Karpas-422 (cell line): ENCODE data around the gene RNASEH2A. TPM values are rescaled to one million over a fixed set of nuclear protein-coding genes. Genes with fewer than 3 reads are reported as not detected.
A peak's percentile ranks its signal among the peaks of the same experiment; 100 is the strongest.

Experiments
- DNase-seq: peaks from one replicate; pipeline ENCODE4 v3.0.0-alpha.2; 2015
- H2AFZ ChIP-seq: fragments of 200-600 bp; sonication (generic); 2 replicates; pipeline ENCODE4 v1.6.1; 2014; ENCODE audit warnings: antibody characterized with exemption, low read length, mixed read lengths
- H3K27ac ChIP-seq: fragments of 200-600 bp; sonication (generic); 2 replicates; pipeline ENCODE4 v1.5.1; 2014; ENCODE audit warnings: mild to moderate bottlenecking, low read length, moderate library complexity
- H3K27me3 ChIP-seq: fragments of 200-600 bp; sonication (generic); 2 replicates; pipeline ENCODE4 v1.6.1; 2014; ENCODE audit warnings: low read length, mixed read lengths
- H3K36me3 ChIP-seq: fragments of 200-600 bp; sonication (generic); 2 replicates; pipeline ENCODE4 v1.6.1; 2014; ENCODE audit warnings: low read length, mixed read lengths; ENCODE audit not compliant: insufficient read depth
- H3K4me1 ChIP-seq: fragments of 200-600 bp; sonication (generic); 2 replicates; pipeline ENCODE4 v1.6.1; 2014; ENCODE audit warnings: mild to moderate bottlenecking, low read length, mixed read lengths
- H3K4me2 ChIP-seq: fragments of 200-600 bp; sonication (generic); 2 replicates; pipeline ENCODE4 v1.6.1; 2014; ENCODE audit warnings: low read length, low read depth, mild to moderate bottlenecking; ENCODE audit not compliant: poor library complexity, severe bottlenecking
- H3K4me3 ChIP-seq: fragments of 200-600 bp; sonication (generic); 2 replicates; pipeline ENCODE4 v1.5.1; 2014; ENCODE audit warnings: mild to moderate bottlenecking, antibody characterized with exemption, low read length, mixed read lengths
- H3K79me2 ChIP-seq: fragments of 200-600 bp; sonication (generic); 2 replicates; pipeline ENCODE4 v1.6.1; 2014; ENCODE audit warnings: mild to moderate bottlenecking, low read length, mixed read lengths
- H3K9ac ChIP-seq: fragments of 200-600 bp; sonication (generic); 2 replicates; pipeline ENCODE4 v1.6.0; 2014; ENCODE audit warnings: low read length
- H3K9me2 ChIP-seq: fragments of 200-600 bp; sonication (generic), shearing (Covaris generic); replicated peaks from 2 replicates; pipeline ENCODE4 v1.6.0; 2014; ENCODE audit warnings: mild to moderate bottlenecking, low read length, moderate library complexity; ENCODE audit not compliant: insufficient read depth
- H3K9me3 ChIP-seq: fragments of 300-700, 200-600 bp; sonication (generic); 2 replicates; pipeline ENCODE4 v1.6.1; 2014; ENCODE audit warnings: low read length, mixed read lengths
- H4K20me1 ChIP-seq: fragments of 200-600 bp; sonication (generic); 2 replicates; pipeline ENCODE4 v1.6.1; 2014; ENCODE audit warnings: mild to moderate bottlenecking, antibody characterized with exemption, low read length, low read depth; ENCODE audit not compliant: insufficient read depth
- total RNA-seq: library from RNA; depleted of rRNA; stranded (reverse); fragments of >200 nt; shearing (Covaris generic); gene quantifications from 2 replicates; pipeline ENCODE4 v1.2.3, GENCODE V29; 2014; ENCODE audit warnings: low replicate concordance

Gene RNASEH2A
- total RNA-seq, 1 experiment from 2014 or later = 37.8 TPM

DNA sequence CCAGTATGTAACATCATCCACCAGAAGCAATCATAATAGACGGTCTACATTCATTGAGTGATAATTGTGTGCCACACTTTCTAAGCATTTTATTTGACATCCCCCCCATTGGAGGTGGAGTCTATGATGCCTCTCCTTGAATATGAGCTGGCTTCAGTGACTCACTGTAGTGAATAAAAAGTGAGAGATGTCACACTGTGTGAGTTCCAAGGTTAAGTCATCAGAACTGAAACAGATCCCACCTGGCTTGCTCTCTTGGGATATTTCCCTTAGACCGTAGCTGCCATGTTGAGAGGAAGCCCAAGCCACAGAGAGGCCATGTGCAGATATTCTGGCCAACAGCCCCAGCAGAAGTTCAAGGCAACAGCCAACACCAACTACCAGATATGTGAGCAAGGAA is 15.4 kb downstream of the RNASEH2A start:
- Histone ChIP-seq H3K9me3 (no peaks in the 10 kb centered on the region), H3K27me3 (no peaks in the 10 kb centered on the region), H3K9ac (no peak overlapping the region), H3K4me1 (no peaks in the 10 kb centered on the region), H4K20me1 (no peaks in the 10 kb centered on the region), H2AFZ (no peak overlapping the region), H3K27ac (no peak overlapping the region), H3K4me2 (no peak overlapping the region), H3K9me2 (no peaks in the 10 kb centered on the region), H3K79me2 (no peaks in the 10 kb centered on the region), H3K4me3 (no peak overlapping the region), H3K36me3 (no peaks in the 10 kb centered on the region)
- DNase-seq = no peak

DNA sequence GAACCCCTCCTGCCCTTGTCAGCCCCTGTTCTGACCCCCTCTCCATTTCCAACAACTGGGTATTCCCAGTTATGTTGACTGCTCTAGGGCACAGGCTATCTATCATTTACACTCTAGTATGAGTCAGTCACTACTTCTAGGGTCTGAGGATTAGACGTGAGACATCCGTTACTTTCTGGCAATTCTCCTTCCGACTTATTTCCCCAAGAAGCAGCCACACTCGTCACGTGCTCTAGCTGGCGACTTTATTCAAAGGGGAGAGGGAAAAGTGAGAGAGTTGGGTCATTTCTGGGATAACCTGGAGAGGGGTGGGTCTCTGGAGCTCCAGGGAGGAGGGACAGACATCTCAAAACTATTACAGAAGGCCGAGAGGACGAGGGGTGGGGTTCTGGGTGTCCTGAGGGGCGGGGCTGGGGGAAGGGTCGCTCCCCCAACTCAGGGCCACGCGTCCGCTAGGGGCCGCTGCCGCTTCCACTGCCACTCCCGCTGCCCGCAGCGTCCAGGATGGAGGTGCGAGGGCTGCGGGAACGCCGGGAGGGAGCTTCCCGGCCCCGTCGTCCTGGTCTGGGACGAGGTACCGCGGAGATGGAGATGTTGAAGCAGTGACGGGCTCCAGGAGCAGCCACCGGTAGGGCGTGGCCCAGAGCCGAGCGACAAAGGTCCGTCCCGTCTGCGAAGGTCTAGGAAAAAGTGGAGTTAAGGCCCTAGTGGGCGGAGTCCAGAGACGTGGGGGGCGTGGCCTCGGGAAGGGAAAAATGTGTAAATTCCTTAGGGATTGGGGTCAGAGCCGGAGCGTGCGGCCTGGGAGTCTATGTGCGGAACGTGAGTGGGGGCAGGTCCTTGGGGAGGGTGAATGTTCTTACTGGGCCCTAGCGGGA is 19.1 kb downstream of the RNASEH2A start:
- Histone ChIP-seq H3K36me3 (no peaks in the 10 kb centered on the region), H2AFZ (no peak overlapping the region), H3K79me2 (no peaks in the 10 kb centered on the region), H4K20me1 (no peaks in the 10 kb centered on the region), H3K4me1 (no peaks in the 10 kb centered on the region; the same call in 1 of the 2 replicates), H3K27ac (no peak overlapping the region), H3K27me3 (no peaks in the 10 kb centered on the region), H3K9me3 (no peaks in the 10 kb centered on the region), H3K4me3 (no peak overlapping the region), H3K9me2 (no peaks in the 10 kb centered on the region), H3K9ac (no peak overlapping the region), H3K4me2 (no peak overlapping the region)
- no peak for DNase-seq

DNA sequence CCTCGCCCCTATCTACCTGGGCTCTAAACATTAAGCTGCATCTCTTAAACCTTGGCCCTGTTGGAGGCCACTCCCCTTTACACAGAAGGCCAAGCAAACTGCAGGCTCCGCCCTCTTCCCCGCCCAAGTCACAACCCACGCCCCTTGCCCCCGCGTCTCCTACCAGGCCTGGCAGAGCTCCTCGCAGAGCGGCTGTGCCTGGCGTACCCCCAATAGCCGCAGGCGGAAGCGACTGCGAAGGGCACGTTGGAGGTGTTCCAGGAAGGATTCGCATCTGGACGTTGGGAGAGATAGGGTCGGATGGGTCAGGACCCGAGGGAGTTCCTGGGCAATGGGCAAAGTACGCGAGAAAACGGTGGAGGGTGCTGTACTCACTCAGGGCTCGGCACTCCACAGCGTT is 22.1 kb downstream of the RNASEH2A start:
- Histone ChIP-seq H3K27ac (no peak overlapping the region), H3K79me2 (no peaks in the 10 kb centered on the region), H3K4me3 (no peak overlapping the region), H3K4me2 (no peak overlapping the region), H4K20me1 (no peaks in the 10 kb centered on the region), H3K27me3 (no peaks in the 10 kb centered on the region), H3K4me1 (peaks cover 10% of the 10 kb centered on the region), H3K36me3 (no peaks in the 10 kb centered on the region), H3K9me3 (no peaks in the 10 kb centered on the region), H2AFZ (no peak overlapping the region), H3K9ac (no peak overlapping the region), H3K9me2 (no peaks in the 10 kb centered on the region)
- peak; percentile 85 for DNase-seq

DNA sequence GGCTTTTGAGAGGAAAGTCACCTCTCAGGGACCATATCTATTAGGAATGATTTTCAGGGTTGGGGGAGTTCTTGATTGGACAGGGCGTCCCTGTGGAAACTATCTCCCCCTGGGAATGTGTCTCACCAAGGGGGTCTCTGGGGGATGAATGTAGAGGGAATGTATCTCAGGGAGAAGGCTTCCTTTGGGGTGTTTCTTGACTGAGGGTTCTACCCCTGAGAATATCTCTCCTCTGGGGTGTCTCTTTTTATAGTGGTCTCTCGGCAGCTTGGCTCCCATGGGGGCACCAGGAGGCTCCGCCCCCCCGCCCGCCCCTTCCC is 27.0 kb downstream of the RNASEH2A start:
- Histone ChIP-seq H3K79me2 (no peaks in the 10 kb centered on the region), H3K27ac (no peak overlapping the region), H4K20me1 (no peaks in the 10 kb centered on the region), H3K9me2 (no peaks in the 10 kb centered on the region), H3K4me2 (peak overlapping the region; percentile 59), H3K27me3 (no peaks in the 10 kb centered on the region), H3K9ac (peak overlapping the region; percentile 18; the same call in 1 of the 2 replicates), H3K36me3 (no peaks in the 10 kb centered on the region), H3K4me1 (peaks cover 24% of the 10 kb centered on the region), H3K9me3 (no peaks in the 10 kb centered on the region), H3K4me3 (peak overlapping the region; percentile 46; the same call in 1 of the 2 replicates), H2AFZ (no peak overlapping the region)
- no peak for DNase-seq

DNA sequence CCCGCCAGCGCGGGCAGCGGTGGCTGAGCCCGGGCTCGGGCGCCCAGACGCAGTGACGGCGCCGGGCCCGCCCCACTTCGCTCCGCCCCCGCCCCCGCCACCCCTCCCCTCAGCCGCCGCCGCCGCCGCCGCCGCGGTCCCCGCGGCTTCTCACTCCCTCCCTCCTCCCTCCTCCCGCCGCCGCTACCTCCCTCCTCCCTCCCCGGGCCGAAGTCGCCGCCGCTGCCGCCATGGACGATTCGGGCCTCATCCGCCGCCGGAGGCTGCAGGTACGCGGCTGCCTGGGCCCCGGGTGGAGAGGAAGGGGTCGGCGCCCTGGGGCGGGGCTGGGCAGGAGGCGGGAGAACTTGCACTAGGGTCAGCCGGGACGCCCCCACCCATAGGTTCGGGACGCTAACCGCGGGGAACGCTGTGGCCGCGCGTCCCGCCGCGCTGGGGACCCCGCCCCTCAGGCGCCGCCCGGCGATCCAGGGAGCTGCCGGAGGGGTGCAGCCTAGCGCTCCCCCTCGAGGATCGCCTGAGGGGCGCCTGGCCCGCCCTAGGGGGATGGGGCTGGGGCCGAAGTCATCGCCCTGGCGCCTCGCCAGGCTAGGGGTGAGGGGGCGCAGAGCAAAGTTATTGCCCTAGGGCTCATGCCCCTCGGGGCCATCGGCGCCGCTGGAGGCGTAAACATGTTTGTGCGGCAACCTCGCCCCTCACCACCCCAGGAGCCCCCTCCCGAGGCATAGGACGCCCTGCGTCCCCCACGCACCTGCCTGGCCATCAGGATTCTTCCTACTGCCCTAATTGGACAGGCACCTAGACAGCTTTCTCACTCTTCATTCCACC is 27.6 kb downstream of the RNASEH2A start:
- Histone ChIP-seq H4K20me1 (no peaks in the 10 kb centered on the region), H3K4me1 (peaks cover 30% of the 10 kb centered on the region), H3K4me3 (peak overlapping the region; percentile 66), H3K27ac (no peak overlapping the region), H3K4me2 (peak overlapping the region; percentile 67), H3K9me2 (no peaks in the 10 kb centered on the region), H3K9me3 (no peaks in the 10 kb centered on the region), H2AFZ (no peak overlapping the region), H3K9ac (peak overlapping the region; percentile 63), H3K36me3 (no peaks in the 10 kb centered on the region), H3K27me3 (no peaks in the 10 kb centered on the region), H3K79me2 (no peaks in the 10 kb centered on the region)
- DNase-seq = peak; percentile 76

- Histone ChIP-seq H3K27me3 (no peaks in the 10 kb centered on the region), H3K4me3 (peak within 1 kb of the TSS; percentile 66), H3K9me3 (no peaks in the 10 kb centered on the region), H3K27ac (no peak within 1 kb of the TSS), H3K36me3 (no peaks in the 10 kb centered on the region), H3K9ac (peak within 1 kb of the TSS; percentile 63), H3K4me2 (peak within 1 kb of the TSS; percentile 67), H2AFZ (no peak within 1 kb of the TSS), H3K79me2 (no peaks in the 10 kb centered on the region), H3K4me1 (peaks cover 33% of the 10 kb centered on the region), H3K9me2 (no peaks in the 10 kb centered on the region), H4K20me1 (no peaks in the 10 kb centered on the region)
- peak; percentile 51 for DNase-seq
Measured at GRCh38 chr19:12834566-12834943, 28.2 kb downstream of the RNASEH2A start, which contains the start of gene RTBDN. TSS of gene RTBDN (minus strand) at chr19:12834579. CDS start at chr19:12829979, 4,600 bp downstream.

DNA sequence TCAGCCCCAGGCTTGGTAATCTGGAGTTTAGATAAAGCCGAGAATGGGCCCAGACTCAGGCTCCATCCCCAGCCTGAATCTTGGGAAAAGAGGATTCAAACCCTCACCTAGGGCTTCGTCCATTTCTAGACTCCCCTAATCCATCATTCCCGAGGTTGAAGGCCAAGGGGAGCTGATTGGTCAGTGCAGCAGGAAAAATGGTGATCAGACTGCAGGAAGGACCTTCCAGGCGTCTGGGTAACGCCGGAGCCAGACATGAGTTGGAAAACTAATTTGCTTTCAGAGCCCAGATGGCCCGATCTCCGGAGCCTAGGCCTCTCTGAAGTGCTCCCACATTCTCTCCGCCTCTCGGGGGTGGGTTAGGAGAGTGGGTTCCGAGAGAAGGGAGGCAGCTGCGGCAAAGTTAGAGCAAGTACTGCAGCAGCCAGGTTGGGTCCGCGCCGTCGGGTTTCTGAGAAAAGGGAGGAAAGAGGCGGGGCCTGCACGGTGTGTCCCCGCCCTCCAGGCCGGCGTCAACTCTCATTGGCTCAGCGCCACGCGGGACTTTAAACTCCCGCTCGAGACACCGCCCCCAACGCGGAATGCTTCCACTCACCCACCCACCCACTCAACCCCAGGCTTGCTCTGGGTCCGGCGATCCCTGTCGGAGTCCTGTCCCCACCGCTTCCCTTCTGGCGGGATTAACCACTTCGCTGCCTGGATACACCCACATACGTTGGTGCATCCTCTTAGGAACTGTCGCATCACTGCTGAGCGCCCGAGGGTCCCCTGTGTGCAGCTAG is 28.8 kb downstream of the RNASEH2A start:
- no peak overlapping the region for H2AFZ ChIP-seq

DNA sequence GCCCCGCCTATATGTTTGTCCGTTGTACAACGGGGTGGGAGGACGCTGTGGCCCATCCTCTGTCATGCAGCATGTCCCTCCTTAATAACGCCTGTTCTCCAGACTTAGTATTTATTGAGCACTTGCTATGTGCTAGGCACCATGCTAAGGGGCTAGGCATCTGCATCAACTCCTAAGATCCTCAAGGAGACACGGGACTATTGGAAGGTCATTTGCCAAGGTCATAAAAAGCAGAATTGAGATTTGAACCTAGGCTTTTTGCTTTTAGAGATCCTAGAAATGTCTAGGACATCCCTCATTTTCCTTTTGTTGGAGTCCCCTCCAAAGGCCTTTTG is 30.1 kb downstream of the RNASEH2A start:
- no peak overlapping the region for H3K4me2 ChIP-seq
- H3K36me3 ChIP-seq = no peaks in the 10 kb centered on the region
- no peaks in the 10 kb centered on the region for H3K9me2 ChIP-seq
- no peak overlapping the region for H3K4me3 ChIP-seq
- DNase-seq = no peak
- H2AFZ ChIP-seq = no peak overlapping the region
- H3K79me2 ChIP-seq = no peaks in the 10 kb centered on the region
- peaks cover 33% of the 10 kb centered on the region for H3K4me1 ChIP-seq
- no peak overlapping the region for H3K27ac ChIP-seq
- no peaks in the 10 kb centered on the region for H3K9me3 ChIP-seq
- no peaks in the 10 kb centered on the region for H3K27me3 ChIP-seq
- H4K20me1 ChIP-seq = 0 out of 2 replicates have a peak, but pooled peaks cover 4% of the 10 kb centered on the region
- H3K9ac ChIP-seq = no peak overlapping the region

More for the DNA sequence above, 28.8 kb downstream of the RNASEH2A start:
- no peaks in the 10 kb centered on the region for H3K79me2 ChIP-seq
- peaks cover 33% of the 10 kb centered on the region for H3K4me1 ChIP-seq
- H3K36me3 ChIP-seq = no peaks in the 10 kb centered on the region
- H3K27me3 ChIP-seq = no peaks in the 10 kb centered on the region
- H3K4me3 ChIP-seq = no peak overlapping the region
- no peak overlapping the region for H3K27ac ChIP-seq
- no peak overlapping the region for H3K9ac ChIP-seq
- H3K9me3 ChIP-seq = no peaks in the 10 kb centered on the region
- no peaks in the 10 kb centered on the region for H3K9me2 ChIP-seq
- no peaks in the 10 kb centered on the region for H4K20me1 ChIP-seq
- no peak overlapping the region for H3K4me2 ChIP-seq
- peak; percentile 78 for DNase-seq
